Measurements from ENCODE around the gene KLHL18. TPM values are rescaled to one million over a fixed set of nuclear protein-coding genes. Genes with fewer than 3 reads are reported as not detected.
A peak's percentile ranks its signal among the peaks of the same experiment; 100 is the strongest.

The KLHL18 gene
- polyA plus RNA-seq, 1 donor from 2014 or later = 37.0 TPM

DNA sequence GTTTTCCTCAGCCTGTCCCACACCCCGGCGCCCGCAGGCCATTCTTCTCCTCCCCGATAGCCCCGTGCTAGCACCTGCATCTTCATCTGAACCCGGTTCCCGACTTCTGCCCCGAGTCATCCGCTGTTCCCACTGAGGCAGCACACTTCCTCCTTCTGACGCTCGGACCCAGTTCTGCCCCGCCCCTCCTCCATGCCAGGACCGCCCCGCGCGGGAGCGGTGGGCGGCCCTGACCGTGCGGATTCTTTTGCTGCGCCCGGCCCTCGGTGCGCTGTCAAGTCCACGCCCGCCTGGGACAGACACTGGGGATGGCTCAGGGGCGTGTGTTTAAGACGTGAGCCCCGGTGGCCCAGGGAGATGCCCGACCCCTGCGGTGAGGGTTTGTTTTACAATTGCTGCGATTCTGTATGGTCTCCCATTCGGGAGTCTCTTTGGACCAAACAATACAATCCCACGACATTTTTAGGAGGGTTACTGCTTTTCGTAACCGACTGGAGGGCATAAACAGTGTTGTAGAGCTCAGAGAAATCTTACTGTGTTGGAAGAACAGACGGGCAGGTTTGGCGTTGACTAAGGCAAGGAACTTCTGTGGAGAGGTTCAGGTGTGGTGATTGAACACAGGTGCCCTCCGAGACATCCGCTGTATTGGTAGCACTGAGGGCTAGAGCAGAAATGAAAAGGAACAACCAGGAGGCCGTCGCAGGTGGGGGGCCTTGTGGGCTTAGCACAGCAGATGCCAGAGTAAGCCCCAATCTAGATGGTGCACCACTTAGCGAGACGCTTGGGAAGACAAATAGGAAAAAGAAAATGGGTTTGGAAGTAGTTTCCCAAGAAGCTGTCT is 98.8 kb downstream of the KLHL18 start:
- peak overlapping the region; percentile 71 for H2AFZ ChIP-seq (ENCODE audit: low read depth, low read length)
- H3K9ac ChIP-seq (ENCODE audit: low read length) = peak overlapping the region; percentile 90

DNA sequence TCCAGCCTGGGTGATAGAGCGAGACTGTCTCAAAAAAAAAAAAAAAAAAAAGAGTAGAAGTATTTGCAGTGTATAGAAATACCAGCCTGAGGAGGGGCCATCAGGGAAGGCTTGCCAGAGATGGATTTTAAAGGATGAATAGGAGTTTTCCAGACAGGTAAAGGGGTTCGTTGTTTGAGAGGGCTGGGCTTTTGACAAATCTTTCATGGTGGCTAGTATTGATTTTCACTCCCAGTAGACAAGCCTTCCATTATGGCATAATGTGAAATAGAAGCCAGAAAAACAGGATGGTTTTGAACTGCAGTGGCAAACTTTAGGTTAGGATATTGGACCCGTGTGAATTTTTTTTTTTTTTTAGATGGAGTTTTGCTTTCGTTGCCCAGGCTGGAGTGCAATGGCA is 101.7 kb downstream of the KLHL18 start:
- Histone ChIP-seq H4K20me1 (ENCODE audit: insufficient read depth) (no peaks in the 10 kb centered on the region), H3K9me3 (ENCODE audit: low read length) (no peaks in the 10 kb centered on the region), H3F3A (ENCODE audit: insufficient read depth, low read length, poor library complexity, severe bottlenecking) (no peaks in the 10 kb centered on the region), H3K4me3 (ENCODE audit: low read length) (no peak overlapping the region), H3K27ac (ENCODE audit: low read length) (no peak overlapping the region), H3K79me2 (replicated peaks; ENCODE audit: insufficient read depth, low read length) (peaks cover 33% of the 10 kb centered on the region), H2AFZ (ENCODE audit: low read depth, low read length) (no peak overlapping the region), H3K36me3 (ENCODE audit: insufficient read depth, low read length) (no peaks in the 10 kb centered on the region), H3K9ac (ENCODE audit: low read length) (no peak overlapping the region), H3K4me2 (ENCODE audit: low read length) (no peak overlapping the region), H3K9me2 (ENCODE audit: insufficient read depth, low read length) (no peaks in the 10 kb centered on the region), H3K27me3 (ENCODE audit: insufficient read depth, low read depth, low read length) (no peaks in the 10 kb centered on the region)
- TF ChIP-seq TAF1 (IDR thresholded peaks at IDR 0.05; ENCODE audit: low read depth) = no peak

More for the DNA sequence above, 98.8 kb downstream of the KLHL18 start:
- Histone ChIP-seq H3K36me3 (ENCODE audit: insufficient read depth, low read length) (no peaks in the 10 kb centered on the region), H3K9me3 (ENCODE audit: low read length) (no peaks in the 10 kb centered on the region), H3K27me3 (ENCODE audit: insufficient read depth, low read depth, low read length) (no peaks in the 10 kb centered on the region), H3K27ac (ENCODE audit: low read length) (peak overlapping the region; percentile 89), H3F3A (ENCODE audit: insufficient read depth, low read length, poor library complexity, severe bottlenecking) (no peaks in the 10 kb centered on the region), H3K4me2 (ENCODE audit: low read length) (peak overlapping the region; percentile 76), H3K4me3 (ENCODE audit: low read length) (peak overlapping the region; percentile 75), H3K79me2 (replicated peaks; ENCODE audit: insufficient read depth, low read length) (peaks cover 26% of the 10 kb centered on the region), H3K9me2 (ENCODE audit: insufficient read depth, low read length) (no peaks in the 10 kb centered on the region), H4K20me1 (ENCODE audit: insufficient read depth) (no peaks in the 10 kb centered on the region)
- TF ChIP-seq TAF1 (IDR thresholded peaks at IDR 0.05; ENCODE audit: low read depth) (no peak), EZH2 (IDR thresholded peaks at IDR 0.05; ENCODE audit: borderline replicate concordance, insufficient read depth, low read length, poor library complexity, severe bottlenecking) (no peak), EP300 (conservative IDR thresholded peaks at IDR 0.05; ENCODE audit: poor library complexity, severe bottlenecking) (no peak), POLR2AphosphoS5 (IDR thresholded peaks at IDR 0.05) (no peak), SMC3 (conservative IDR thresholded peaks at IDR 0.05; ENCODE audit: poor library complexity) (no peak), MXI1 (conservative IDR thresholded peaks at IDR 0.05; ENCODE audit: poor library complexity, severe bottlenecking) (no peak), RAD21 (conservative IDR thresholded peaks at IDR 0.05) (no peak)
- TF ChIP-seq, protein P1, sequence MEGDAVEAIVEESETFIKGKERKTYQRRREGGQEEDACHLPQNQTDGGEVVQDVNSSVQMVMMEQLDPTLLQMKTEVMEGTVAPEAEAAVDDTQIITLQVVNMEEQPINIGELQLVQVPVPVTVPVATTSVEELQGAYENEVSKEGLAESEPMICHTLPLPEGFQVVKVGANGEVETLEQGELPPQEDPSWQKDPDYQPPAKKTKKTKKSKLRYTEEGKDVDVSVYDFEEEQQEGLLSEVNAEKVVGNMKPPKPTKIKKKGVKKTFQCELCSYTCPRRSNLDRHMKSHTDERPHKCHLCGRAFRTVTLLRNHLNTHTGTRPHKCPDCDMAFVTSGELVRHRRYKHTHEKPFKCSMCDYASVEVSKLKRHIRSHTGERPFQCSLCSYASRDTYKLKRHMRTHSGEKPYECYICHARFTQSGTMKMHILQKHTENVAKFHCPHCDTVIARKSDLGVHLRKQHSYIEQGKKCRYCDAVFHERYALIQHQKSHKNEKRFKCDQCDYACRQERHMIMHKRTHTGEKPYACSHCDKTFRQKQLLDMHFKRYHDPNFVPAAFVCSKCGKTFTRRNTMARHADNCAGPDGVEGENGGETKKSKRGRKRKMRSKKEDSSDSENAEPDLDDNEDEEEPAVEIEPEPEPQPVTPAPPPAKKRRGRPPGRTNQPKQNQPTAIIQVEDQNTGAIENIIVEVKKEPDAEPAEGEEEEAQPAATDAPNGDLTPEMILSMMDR (IDR thresholded peaks at IDR 0.05; ENCODE audit: poor library complexity, severe bottlenecking) = no peak
- TF ChIP-seq, protein P2, sequence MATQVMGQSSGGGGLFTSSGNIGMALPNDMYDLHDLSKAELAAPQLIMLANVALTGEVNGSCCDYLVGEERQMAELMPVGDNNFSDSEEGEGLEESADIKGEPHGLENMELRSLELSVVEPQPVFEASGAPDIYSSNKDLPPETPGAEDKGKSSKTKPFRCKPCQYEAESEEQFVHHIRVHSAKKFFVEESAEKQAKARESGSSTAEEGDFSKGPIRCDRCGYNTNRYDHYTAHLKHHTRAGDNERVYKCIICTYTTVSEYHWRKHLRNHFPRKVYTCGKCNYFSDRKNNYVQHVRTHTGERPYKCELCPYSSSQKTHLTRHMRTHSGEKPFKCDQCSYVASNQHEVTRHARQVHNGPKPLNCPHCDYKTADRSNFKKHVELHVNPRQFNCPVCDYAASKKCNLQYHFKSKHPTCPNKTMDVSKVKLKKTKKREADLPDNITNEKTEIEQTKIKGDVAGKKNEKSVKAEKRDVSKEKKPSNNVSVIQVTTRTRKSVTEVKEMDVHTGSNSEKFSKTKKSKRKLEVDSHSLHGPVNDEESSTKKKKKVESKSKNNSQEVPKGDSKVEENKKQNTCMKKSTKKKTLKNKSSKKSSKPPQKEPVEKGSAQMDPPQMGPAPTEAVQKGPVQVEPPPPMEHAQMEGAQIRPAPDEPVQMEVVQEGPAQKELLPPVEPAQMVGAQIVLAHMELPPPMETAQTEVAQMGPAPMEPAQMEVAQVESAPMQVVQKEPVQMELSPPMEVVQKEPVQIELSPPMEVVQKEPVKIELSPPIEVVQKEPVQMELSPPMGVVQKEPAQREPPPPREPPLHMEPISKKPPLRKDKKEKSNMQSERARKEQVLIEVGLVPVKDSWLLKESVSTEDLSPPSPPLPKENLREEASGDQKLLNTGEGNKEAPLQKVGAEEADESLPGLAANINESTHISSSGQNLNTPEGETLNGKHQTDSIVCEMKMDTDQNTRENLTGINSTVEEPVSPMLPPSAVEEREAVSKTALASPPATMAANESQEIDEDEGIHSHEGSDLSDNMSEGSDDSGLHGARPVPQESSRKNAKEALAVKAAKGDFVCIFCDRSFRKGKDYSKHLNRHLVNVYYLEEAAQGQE (IDR thresholded peaks at IDR 0.05; ENCODE audit: borderline replicate concordance) = no peak
